B cell (primary cell): ENCODE results near the gene CTNNA3. TPM values are rescaled to one million over a fixed set of nuclear protein-coding genes. Genes with fewer than 3 reads are reported as not detected.

Experiments
- ATAC-seq: fragments of 200-7000 bp; cut with Tn5 transposase; one replicate; pipeline ENCODE4 v1.10.0; 2021; ENCODE audit warnings: low read depth, mild to moderate bottlenecking, moderate number of reproducible peaks, moderate library complexity
- CTCF ChIA-PET: fragments of 350-600 bp; sonication (Branson Sonifier 250); formaldehyde crosslinking; loops from one replicate; lab custom pipeline; 2021; ENCODE audit warnings: antibody characterized with exemption, inconsistent platforms; lab: Charles Lee
- POLR2A ChIA-PET: fragments of 350-600 bp; sonication (Branson Sonifier 250); formaldehyde crosslinking; loops from one replicate; lab custom pipeline; 2021; ENCODE audit warnings: antibody characterized with exemption; lab: Charles Lee
- DNase-seq: peaks from one replicate; pipeline ENCODE4 v3.0.0; 2013
- H2AFZ ChIP-seq: 2 replicates; pipeline ENCODE4 v1.6.1; 2012; ENCODE audit warnings: mild to moderate bottlenecking, low read depth, low read length; ENCODE audit not compliant: insufficient read depth, poor library complexity, severe bottlenecking
- H3K27ac ChIP-seq, 2 donors: 1 replicate in 1 of 2; 2 replicates in 1 of 2; pipeline ENCODE4 v1.5.1; 2012 to 2013; ENCODE audit warnings: low read length in 2 of 2, mild to moderate bottlenecking in 2 of 2, moderate library complexity in 1 of 2
- H3K27me3 ChIP-seq, 4 experiments: fragments of 200-600 bp in 1 of 4; sonication (generic) in 1 of 4; replicated peaks in 1 of 4; 1 replicate in 2 of 4; 2 replicates in 2 of 4; pipeline versions ENCODE4 v1.6.1 to v1.7.0; 2013 to 2016; ENCODE audit warnings: low read length in 3 of 4, mild to moderate bottlenecking in 2 of 4, mixed read lengths in 1 of 4, moderate library complexity in 1 of 4; ENCODE audit not compliant: insufficient read depth in 4 of 4, control insufficient read depth in 3 of 4; ENCODE audit errors: control extremely low read depth in 1 of 4
- H3K36me3 ChIP-seq, 2 experiments: replicated peaks in 1 of 2; 1 replicate in 1 of 2; 2 replicates in 1 of 2; pipeline versions ENCODE4 v1.6.1 to v1.7.1; 2013; ENCODE audit warnings: low read length in 1 of 2; ENCODE audit not compliant: insufficient read depth in 2 of 2, control insufficient read depth in 1 of 2; ENCODE audit errors: control extremely low read depth in 1 of 2, extremely low read depth in 1 of 2
- H3K4me1 ChIP-seq, 2 donors: fragments of 200-600 bp in 1 of 2; sonication (generic) in 1 of 2; 1 replicate in 1 of 2; 2 replicates in 1 of 2; pipeline versions ENCODE4 v1.5.1 to v1.6.1; 2013 to 2017; ENCODE audit warnings: low read length in 2 of 2; ENCODE audit not compliant: control insufficient read depth in 2 of 2, insufficient read depth in 2 of 2
- H3K4me2 ChIP-seq: replicated peaks from 2 replicates; pipeline ENCODE3; 2012; ENCODE audit warnings: mild to moderate bottlenecking, low read depth, low read length; ENCODE audit not compliant: poor library complexity, severe bottlenecking
- H3K4me3 ChIP-seq, 5 experiments: fragments of 200-600 bp in 1 of 5; sonication (generic) in 1 of 5; 1 replicate in 3 of 5; 2 replicates in 2 of 5; pipeline versions ENCODE4 v1.5.1 to v1.7.0; 2011 to 2016; ENCODE audit warnings: low read length in 4 of 5, mild to moderate bottlenecking in 4 of 5, low read depth in 2 of 5, control low read depth in 1 of 5, moderate library complexity in 1 of 5; ENCODE audit not compliant: insufficient read depth in 1 of 5; ENCODE audit errors: control extremely low read depth in 1 of 5, extremely low read depth in 1 of 5
- H3K79me2 ChIP-seq: fragments of 200-600 bp; sonication (generic); one replicate; pipeline ENCODE4 v1.6.0; 2016; ENCODE audit warnings: low read length; ENCODE audit not compliant: control insufficient read depth, insufficient read depth
- H3K9ac ChIP-seq: fragments of 200-600 bp; sonication (generic); 2 replicates; pipeline ENCODE4 v1.6.1; 2017; ENCODE audit warnings: mild to moderate bottlenecking, low read length, moderate library complexity
- H3K9me3 ChIP-seq, 3 donors: one replicate each; pipeline versions ENCODE4 v1.6.1 to v1.7.1; 2013; ENCODE audit warnings: low read length in 2 of 3; ENCODE audit not compliant: control insufficient read depth in 2 of 3, insufficient read depth in 1 of 3; ENCODE audit errors: control extremely low read depth in 1 of 3
- H4K20me1 ChIP-seq: 2 replicates; pipeline ENCODE4 v1.6.0; 2012; ENCODE audit warnings: mild to moderate bottlenecking, low read length; ENCODE audit not compliant: insufficient read depth, control insufficient read depth, poor library complexity, severe bottlenecking
- H3K27ac Mint-ChIP-seq: one replicate; pipeline ENCODE4 v1.8.0; 2021; ENCODE audit warnings: mixed read lengths
- H3K27me3 Mint-ChIP-seq: one replicate; pipeline ENCODE4 v1.8.0; 2021; ENCODE audit warnings: mixed read lengths
- H3K4me1 Mint-ChIP-seq: one replicate; pipeline ENCODE4 v1.8.0; 2021; ENCODE audit warnings: mixed read lengths
- H3K4me3 Mint-ChIP-seq: one replicate; pipeline ENCODE4 v1.8.0; 2021; ENCODE audit warnings: mixed read lengths
- H3K9me3 Mint-ChIP-seq: one replicate; pipeline ENCODE4 v1.8.0; 2022; ENCODE audit warnings: mixed read lengths; ENCODE audit not compliant: insufficient read depth
- EZH2 ChIP-seq: IDR thresholded peaks from 2 replicates; pipeline ENCODE4 v1.6.1; 2012; ENCODE audit warnings: borderline replicate concordance, low read depth, mild to moderate bottlenecking, moderate library complexity, low read length; ENCODE audit not compliant: insufficient read depth, poor library complexity, severe bottlenecking
- WGBS: methylation state at CpG from one replicate; pipeline ENCODE4 v1.1.5; 2013; ENCODE audit warnings: missing lambda C conversion rate; ENCODE audit not compliant: insufficient coverage; 5-methylcytosine and 5-hydroxymethylcytosine counted together
- intact Hi-C: fragments of 100-400 bp; cut with micrococcal nuclease; formaldehyde crosslinking; loops from one replicate; pipeline ENCODE4 v1.10.0; 2022
- polyA plus RNA-seq: library from polyadenylated mRNA; depleted of rRNA; stranded (reverse); fragments of >200 nt; gene quantifications from 2 replicates; pipeline ENCODE4 v1.2.3, GENCODE V29; 2012
- total RNA-seq, 2 donors: library from RNA; stranded (reverse); fragments of 120-200 nt in 1 of 2; gene quantifications; 1 replicate in 1 of 2; 2 replicates in 1 of 2; pipeline versions ENCODE4 v1.2.3 to v1.2.4, GENCODE V29; 2013 to 2022
- TF ChIP-seq, protein P1 (sequence below): fragments of 200-600 bp; IDR thresholded peaks from one replicate; pipeline ENCODE4 v1.8.0; 2022; ENCODE audit warnings: antibody characterized with exemption, mild to moderate bottlenecking

The CTNNA3 gene
- total and polyA plus RNA-seq, 2 donors (not counting 1 experiment from before 2014, with no cell fraction given): 0.01 TPM; not detected in 1

DNA sequence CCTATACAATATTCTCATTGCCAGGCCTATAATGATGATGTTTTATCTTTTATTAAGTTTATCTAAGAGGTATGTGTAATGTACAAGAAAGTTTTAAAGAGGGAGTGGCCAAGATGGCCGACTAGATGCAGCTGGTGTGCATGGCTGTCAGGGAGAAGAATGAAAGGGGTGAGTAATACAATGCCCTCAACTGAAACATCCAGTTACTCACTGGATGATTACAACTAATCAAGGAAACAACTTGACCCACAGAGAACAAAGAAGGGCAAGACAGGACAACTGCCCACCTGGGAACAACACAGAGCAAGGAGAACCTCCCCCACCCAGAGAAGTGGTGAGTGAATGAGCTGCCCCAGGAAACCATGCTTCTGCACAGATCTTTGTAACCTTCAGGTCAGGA lies 1650.1 kb downstream of the CTNNA3 start:
- H3K9me3 ChIP-seq: peaks cover 0 to 6% (median 2%) of the 10 kb centered on the region in 3 donors
- TF ChIP-seq, protein P1, sequence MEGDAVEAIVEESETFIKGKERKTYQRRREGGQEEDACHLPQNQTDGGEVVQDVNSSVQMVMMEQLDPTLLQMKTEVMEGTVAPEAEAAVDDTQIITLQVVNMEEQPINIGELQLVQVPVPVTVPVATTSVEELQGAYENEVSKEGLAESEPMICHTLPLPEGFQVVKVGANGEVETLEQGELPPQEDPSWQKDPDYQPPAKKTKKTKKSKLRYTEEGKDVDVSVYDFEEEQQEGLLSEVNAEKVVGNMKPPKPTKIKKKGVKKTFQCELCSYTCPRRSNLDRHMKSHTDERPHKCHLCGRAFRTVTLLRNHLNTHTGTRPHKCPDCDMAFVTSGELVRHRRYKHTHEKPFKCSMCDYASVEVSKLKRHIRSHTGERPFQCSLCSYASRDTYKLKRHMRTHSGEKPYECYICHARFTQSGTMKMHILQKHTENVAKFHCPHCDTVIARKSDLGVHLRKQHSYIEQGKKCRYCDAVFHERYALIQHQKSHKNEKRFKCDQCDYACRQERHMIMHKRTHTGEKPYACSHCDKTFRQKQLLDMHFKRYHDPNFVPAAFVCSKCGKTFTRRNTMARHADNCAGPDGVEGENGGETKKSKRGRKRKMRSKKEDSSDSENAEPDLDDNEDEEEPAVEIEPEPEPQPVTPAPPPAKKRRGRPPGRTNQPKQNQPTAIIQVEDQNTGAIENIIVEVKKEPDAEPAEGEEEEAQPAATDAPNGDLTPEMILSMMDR: no peak
- no peak for TF ChIP-seq EZH2
- intact Hi-C loops: no loop called here
- ChIA-PET CTCF (no interaction called here), POLR2A (no interaction called here)
- no peak overlapping the region for H3K9ac ChIP-seq
- Mint-ChIP-seq H3K27ac (no peak overlapping the region), H3K4me1 (no peaks in the 10 kb centered on the region), H3K9me3 (no peaks in the 10 kb centered on the region), H3K27me3 (no peaks in the 10 kb centered on the region), H3K4me3 (no peak overlapping the region)
- WGBS: 88% methylated on average over 1 of the region's 1 CpG
- H3K27ac ChIP-seq: no peak overlapping the region
- no peak for DNase-seq
- no peaks in the 10 kb centered on the region for H3K79me2 ChIP-seq
- H4K20me1 ChIP-seq: no peaks in the 10 kb centered on the region
- H3K27me3 ChIP-seq: no peaks in the 10 kb centered on the region
- no peak overlapping the region for H2AFZ ChIP-seq
- ATAC-seq: no peak
- H3K36me3 ChIP-seq: no peaks in the 10 kb centered on the region
- H3K4me3 ChIP-seq: no peak overlapping the region
- H3K4me2 ChIP-seq: no peak overlapping the region
- no peaks in the 10 kb centered on the region for H3K4me1 ChIP-seq

DNA sequence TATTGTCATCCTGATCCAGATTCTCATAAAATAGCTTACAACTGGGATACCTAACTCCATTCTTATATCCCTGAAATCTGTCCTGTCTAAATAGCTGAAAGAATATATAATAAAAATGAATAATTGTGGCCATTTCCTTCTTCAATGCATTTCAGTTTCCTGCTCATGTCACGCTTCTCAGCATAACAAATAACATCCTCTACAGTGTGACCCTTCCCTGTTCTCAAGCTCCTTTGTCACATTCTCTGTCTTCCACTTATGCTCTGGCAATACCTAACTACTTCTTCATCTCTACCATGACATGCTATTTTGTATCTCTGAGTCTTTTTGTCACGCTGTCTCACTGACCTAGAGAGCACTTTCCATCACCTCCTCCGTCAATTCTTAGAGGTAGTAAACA lies 1654.2 kb downstream of the CTNNA3 start:
- no peak overlapping the region for H3K9ac ChIP-seq
- H3K9me3 Mint-ChIP-seq: peaks cover 4% of the 10 kb centered on the region
- no peaks in the 10 kb centered on the region for H3K27me3 ChIP-seq
- TF ChIP-seq EZH2: no peak
- TF ChIP-seq, protein P1: no peak
- DNase-seq (no peak), ATAC-seq (no peak)
- no peaks in the 10 kb centered on the region for H3K79me2 ChIP-seq
- no peaks in the 10 kb centered on the region for H3K4me1 ChIP-seq
- ChIA-PET CTCF (no interaction called here), POLR2A (no interaction called here)
- no peaks in the 10 kb centered on the region for H3K36me3 ChIP-seq
- H3K27me3 Mint-ChIP-seq: no peaks in the 10 kb centered on the region
- H3K27ac ChIP-seq: no peak overlapping the region
- intact Hi-C loops: no loop called here
- H2AFZ ChIP-seq: no peak overlapping the region
- no peak overlapping the region for H3K4me3 ChIP-seq
- no peaks in the 10 kb centered on the region for H3K4me1 Mint-ChIP-seq
- H3K27ac Mint-ChIP-seq: no peak overlapping the region
- H3K4me2 ChIP-seq: no peak overlapping the region
- peaks cover 0 to 6% (median 2%) of the 10 kb centered on the region in 3 donors for H3K9me3 ChIP-seq
- H4K20me1 ChIP-seq: no peaks in the 10 kb centered on the region
- 50% methylated on average over 1 of the region's 3 CpGs for WGBS
- H3K4me3 Mint-ChIP-seq: no peak overlapping the region
